ENCODE results near the gene TMPRSS5. TPM values are rescaled to one million over a fixed set of nuclear protein-coding genes. Genes with fewer than 3 reads are reported as not detected.
"Not testable (repeated sequence)": the region's sequence is repeated elsewhere in the genome, so short reads cannot be mapped to it uniquely, and the experiment has no call there.

TMPRSS5 gene
- total RNA-seq, 1 experiment from 2014 or later: 0.07 TPM

DNA sequence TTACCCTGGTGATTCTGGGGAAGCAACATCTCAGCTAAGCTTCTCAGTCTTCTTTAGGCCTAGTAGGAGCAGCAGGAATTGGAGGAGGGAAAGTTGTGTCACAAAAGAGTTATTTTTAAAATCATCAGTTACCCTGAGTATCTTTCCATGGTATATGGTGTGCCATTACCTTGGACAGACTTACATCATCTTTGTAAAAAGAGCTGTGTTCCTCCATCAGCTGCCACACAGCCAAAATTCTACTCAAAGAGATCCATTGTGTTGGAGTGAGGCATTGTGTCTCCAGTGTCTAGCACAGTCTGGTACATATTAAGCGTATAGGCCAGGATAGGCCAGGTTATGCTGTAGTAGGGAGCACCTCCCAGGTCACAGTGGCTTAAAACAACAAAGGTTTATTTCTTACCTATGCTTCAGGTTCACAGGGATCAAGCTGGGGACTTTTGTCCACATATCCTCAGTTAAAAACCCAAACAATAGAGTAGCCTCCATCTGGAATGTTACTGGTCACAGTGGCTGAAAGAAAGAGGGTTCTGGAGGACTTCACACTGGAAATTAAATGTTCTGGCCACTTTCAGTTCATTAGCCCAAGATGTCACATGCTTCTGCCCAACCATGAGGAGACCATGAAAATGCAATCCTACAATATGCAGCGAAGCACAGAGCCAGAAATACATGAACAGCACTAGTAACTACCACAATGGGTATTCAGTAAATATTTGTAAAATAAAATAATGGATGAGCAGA, 9.9 kb upstream of the TMPRSS5 start:
- Histone ChIP-seq H3F3A (ENCODE audit: low read length, unreplicated experiment) (no peaks in the 10 kb centered on the region), H3K27ac (ENCODE audit: low read length) (no peak overlapping the region), H3K4me3 (ENCODE audit: low read length) (no peak overlapping the region), H3K79me2 (ENCODE audit: low read length) (no peaks in the 10 kb centered on the region), H3K9me2 (replicated peaks; ENCODE audit: low read length) (0 out of 2 replicates have a peak, but pooled peaks cover 4% of the 10 kb centered on the region), H3K9ac (ENCODE audit: low read length) (no peak overlapping the region), H3K4me1 (ENCODE audit: insufficient read depth, low read length) (no peaks in the 10 kb centered on the region), H3K4me2 (ENCODE audit: low read length) (no peak overlapping the region), H3K36me3 (ENCODE audit: low read depth, low read length) (no peaks in the 10 kb centered on the region), H4K20me1 (ENCODE audit: low read length) (no peaks in the 10 kb centered on the region), H3K27me3 (ENCODE audit: low read length) (no peaks in the 10 kb centered on the region), H3K9me3 (ENCODE audit: low read length) (no peaks in the 10 kb centered on the region), H2AFZ (ENCODE audit: low read length) (no peak overlapping the region)
- ChIA-PET POLR2A (ENCODE audit: unreplicated experiment) (no interaction called here), CTCF (no interaction called here)
- intact Hi-C loops (cut with micrococcal nuclease): loop anchor here (2.0 kb wide), 1 partner anchor 17 kb away; no protein-coding TSS in a partner anchor
- no TSS peak for BruUV-seq (replicated peaks)
- ATAC-seq (no peak), DNase-seq (no peak)
- TF ChIP-seq, protein P1, sequence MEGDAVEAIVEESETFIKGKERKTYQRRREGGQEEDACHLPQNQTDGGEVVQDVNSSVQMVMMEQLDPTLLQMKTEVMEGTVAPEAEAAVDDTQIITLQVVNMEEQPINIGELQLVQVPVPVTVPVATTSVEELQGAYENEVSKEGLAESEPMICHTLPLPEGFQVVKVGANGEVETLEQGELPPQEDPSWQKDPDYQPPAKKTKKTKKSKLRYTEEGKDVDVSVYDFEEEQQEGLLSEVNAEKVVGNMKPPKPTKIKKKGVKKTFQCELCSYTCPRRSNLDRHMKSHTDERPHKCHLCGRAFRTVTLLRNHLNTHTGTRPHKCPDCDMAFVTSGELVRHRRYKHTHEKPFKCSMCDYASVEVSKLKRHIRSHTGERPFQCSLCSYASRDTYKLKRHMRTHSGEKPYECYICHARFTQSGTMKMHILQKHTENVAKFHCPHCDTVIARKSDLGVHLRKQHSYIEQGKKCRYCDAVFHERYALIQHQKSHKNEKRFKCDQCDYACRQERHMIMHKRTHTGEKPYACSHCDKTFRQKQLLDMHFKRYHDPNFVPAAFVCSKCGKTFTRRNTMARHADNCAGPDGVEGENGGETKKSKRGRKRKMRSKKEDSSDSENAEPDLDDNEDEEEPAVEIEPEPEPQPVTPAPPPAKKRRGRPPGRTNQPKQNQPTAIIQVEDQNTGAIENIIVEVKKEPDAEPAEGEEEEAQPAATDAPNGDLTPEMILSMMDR (conservative IDR thresholded peaks at IDR 0.05; ENCODE audit: low read depth, low read length): no peak
- TF ChIP-seq EZH2phosphoT487 (IDR thresholded peaks at IDR 0.05; ENCODE audit: borderline replicate concordance, low read length) (no peak), EZH2 (IDR thresholded peaks at IDR 0.05; ENCODE audit: low read length, unreplicated experiment) (no peak)

DNA sequence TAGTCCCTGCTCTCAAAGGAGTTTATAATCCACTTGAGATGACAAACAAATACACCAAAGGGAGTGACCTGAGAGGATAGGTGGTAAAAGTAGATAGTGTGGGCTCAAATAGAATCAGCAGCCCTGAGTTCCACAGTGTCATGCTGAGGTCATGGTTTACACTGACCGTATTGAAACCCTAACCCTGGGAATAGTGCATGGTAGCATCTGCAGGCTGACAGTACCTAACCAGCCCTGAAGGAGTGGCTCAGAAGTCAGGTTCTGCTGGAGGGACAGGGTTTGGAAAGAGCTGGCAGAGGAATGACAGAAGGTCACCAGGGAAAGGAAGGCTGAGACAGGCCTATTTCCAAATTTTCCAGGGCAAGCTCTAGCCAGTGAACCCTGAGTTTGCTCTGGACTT, 9.2 kb upstream of the TMPRSS5 start:
- no peak overlapping the region for H3K4me2 ChIP-seq (ENCODE audit: low read length)
- no peaks in the 10 kb centered on the region for H3K4me1 ChIP-seq (ENCODE audit: insufficient read depth, low read length)
- no peak overlapping the region for H3K27ac ChIP-seq (ENCODE audit: low read length)
- DNase-seq (no peak), ATAC-seq (no peak)
- 0 out of 2 replicates have a peak, but pooled peaks cover 4% of the 10 kb centered on the region for H3K9me2 ChIP-seq (replicated peaks; ENCODE audit: low read length)
- no peaks in the 10 kb centered on the region for H3K79me2 ChIP-seq (ENCODE audit: low read length)
- ChIA-PET POLR2A (ENCODE audit: unreplicated experiment) (no interaction called here), CTCF (no interaction called here)
- no peak overlapping the region for H2AFZ ChIP-seq (ENCODE audit: low read length)
- H3K36me3 ChIP-seq (ENCODE audit: low read depth, low read length): no peaks in the 10 kb centered on the region
- H3K4me3 ChIP-seq (ENCODE audit: low read length): no peak overlapping the region
- H3K27me3 ChIP-seq (ENCODE audit: low read length): no peaks in the 10 kb centered on the region
- H3K9me3 ChIP-seq (ENCODE audit: low read length): no peaks in the 10 kb centered on the region
- no peaks in the 10 kb centered on the region for H4K20me1 ChIP-seq (ENCODE audit: low read length)
- intact Hi-C loops (cut with micrococcal nuclease): no loop called here
- H3K9ac ChIP-seq (ENCODE audit: low read length): no peak overlapping the region
- TF ChIP-seq EZH2 (IDR thresholded peaks at IDR 0.05; ENCODE audit: low read length, unreplicated experiment): no peak
- TF ChIP-seq, protein P1 (conservative IDR thresholded peaks at IDR 0.05; ENCODE audit: low read depth, low read length): no peak
- no peak for TF ChIP-seq EZH2phosphoT487 (IDR thresholded peaks at IDR 0.05; ENCODE audit: borderline replicate concordance, low read length)
- BruUV-seq (replicated peaks): no TSS peak
- no peaks in the 10 kb centered on the region for H3F3A ChIP-seq (ENCODE audit: low read length, unreplicated experiment)

DNA sequence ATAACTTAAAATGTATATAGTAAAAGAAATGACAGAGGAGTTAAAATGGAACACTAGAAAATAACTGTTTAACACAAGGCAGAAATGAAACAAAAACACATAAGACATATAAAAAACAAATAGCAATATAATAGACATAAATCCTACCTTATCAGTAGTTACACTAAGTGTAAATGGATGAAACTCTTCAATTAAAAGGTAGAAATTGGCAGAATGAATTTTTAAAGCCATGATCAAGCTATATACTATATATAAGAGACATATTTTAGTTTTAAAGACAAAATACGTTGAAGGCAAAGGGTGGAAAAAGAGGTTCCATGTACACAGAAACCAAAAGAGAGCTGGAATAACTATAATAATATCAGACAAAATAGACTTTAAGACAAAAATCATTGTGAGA, 4.9 kb upstream of the TMPRSS5 start:
- Histone ChIP-seq H3K9me3 (ENCODE audit: low read length) (no peaks in the 10 kb centered on the region; the same call in 1 of the 2 replicates), H3K4me2 (ENCODE audit: low read length) (no peak overlapping the region), H3K36me3 (ENCODE audit: low read depth, low read length) (no peaks in the 10 kb centered on the region), H3K4me3 (ENCODE audit: low read length) (no peak overlapping the region), H3K9ac (ENCODE audit: low read length) (no peak overlapping the region), H2AFZ (ENCODE audit: low read length) (no peak overlapping the region), H3K27ac (ENCODE audit: low read length) (no peak overlapping the region), H3K9me2 (replicated peaks; ENCODE audit: low read length) (no peaks in the 10 kb centered on the region), H3K27me3 (ENCODE audit: low read length) (no peaks in the 10 kb centered on the region), H4K20me1 (ENCODE audit: low read length) (no peaks in the 10 kb centered on the region), H3K79me2 (ENCODE audit: low read length) (no peaks in the 10 kb centered on the region), H3F3A (ENCODE audit: low read length, unreplicated experiment) (no peaks in the 10 kb centered on the region), H3K4me1 (ENCODE audit: insufficient read depth, low read length) (no peaks in the 10 kb centered on the region)
- no peak for DNase-seq
- TF ChIP-seq EZH2 (IDR thresholded peaks at IDR 0.05; ENCODE audit: low read length, unreplicated experiment) (no peak), EZH2phosphoT487 (IDR thresholded peaks at IDR 0.05; ENCODE audit: borderline replicate concordance, low read length) (no peak)
- TF ChIP-seq, protein P1 (conservative IDR thresholded peaks at IDR 0.05; ENCODE audit: low read depth, low read length): no peak
- no peak for ATAC-seq
- ChIA-PET POLR2A (ENCODE audit: unreplicated experiment) (no interaction called here), CTCF (no interaction called here)
- intact Hi-C loops (cut with micrococcal nuclease): no loop called here
- no TSS peak for BruUV-seq (replicated peaks)

DNA sequence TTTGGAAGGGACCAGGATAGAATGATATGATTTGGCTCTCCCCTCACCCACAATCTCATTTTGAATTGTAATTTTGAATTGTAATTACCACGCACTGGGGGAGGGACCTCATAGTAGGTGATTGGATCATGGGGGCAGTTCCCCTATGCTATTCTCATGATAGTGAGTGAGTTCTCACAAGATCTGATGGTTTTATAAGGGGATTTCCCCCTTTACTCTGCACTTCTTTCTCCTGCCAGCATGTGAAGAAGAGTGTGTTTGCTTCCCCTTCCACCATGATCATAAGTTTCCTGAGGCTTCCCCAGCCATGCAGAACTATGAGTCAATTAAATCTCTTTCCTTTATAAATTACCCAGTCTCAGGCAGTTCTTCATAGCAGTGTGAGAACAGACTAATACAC, 2.6 kb downstream of the TMPRSS5 start:
- H2AFZ ChIP-seq (ENCODE audit: low read length); H3K4me1 ChIP-seq (ENCODE audit: insufficient read depth, low read length); CTCF ChIA-PET; H3K9me3 ChIP-seq (ENCODE audit: low read length); H3K27ac ChIP-seq (ENCODE audit: low read length); H3K9me2 ChIP-seq (replicated peaks; ENCODE audit: low read length); H3K4me2 ChIP-seq (ENCODE audit: low read length); DNase-seq; H3K27me3 ChIP-seq (ENCODE audit: low read length); H3K4me3 ChIP-seq (ENCODE audit: low read length); BruUV-seq (replicated peaks); H3K36me3 ChIP-seq (ENCODE audit: low read depth, low read length); H3K9ac ChIP-seq (ENCODE audit: low read length); H3K79me2 ChIP-seq (ENCODE audit: low read length); intact Hi-C loops (cut with micrococcal nuclease); ATAC-seq; H4K20me1 ChIP-seq (ENCODE audit: low read length); H3F3A ChIP-seq (ENCODE audit: low read length, unreplicated experiment); POLR2A ChIA-PET (ENCODE audit: unreplicated experiment): not testable (repeated sequence)

Measured in PC-3 (cell line).